Liver (tissue), 9 donors: ENCODE data around the gene RNF217. TPM values are rescaled to one million over a fixed set of nuclear protein-coding genes. Genes with fewer than 3 reads are reported as not detected.

ENCODE experiments used
- DNase-seq: peaks from one replicate; pipeline ENCODE4 v3.0.0-alpha.2; 2017; ENCODE audit warnings: low spot score
- H3K27ac ChIP-seq, 2 donors: one replicate each; pipeline ENCODE4 v1.7.0; 2013; ENCODE audit warnings: inconsistent platforms in 2 of 2, low read length in 2 of 2, control low read depth in 1 of 2, low read depth in 1 of 2, mild to moderate bottlenecking in 1 of 2
- H3K27me3 ChIP-seq, 4 donors: one replicate each; pipeline versions ENCODE4 v1.6.1 to v1.7.0; 2013; ENCODE audit warnings: low read length in 3 of 4, inconsistent platforms in 1 of 4, mild to moderate bottlenecking in 1 of 4, moderate library complexity in 1 of 4; ENCODE audit not compliant: control insufficient read depth in 4 of 4, insufficient read depth in 4 of 4
- H3K36me3 ChIP-seq, 4 donors: one replicate each; pipeline versions ENCODE4 v1.6.1 to v1.7.0; 2013; ENCODE audit warnings: low read length in 3 of 4, mild to moderate bottlenecking in 3 of 4, low read depth in 1 of 4, moderate library complexity in 1 of 4; ENCODE audit not compliant: control insufficient read depth in 4 of 4, insufficient read depth in 3 of 4
- H3K4me1 ChIP-seq, 4 donors: one replicate each; pipeline versions ENCODE4 v1.6.1 to v1.7.0; 2013; ENCODE audit warnings: low read length in 3 of 4, mild to moderate bottlenecking in 3 of 4, moderate library complexity in 1 of 4; ENCODE audit not compliant: control insufficient read depth in 4 of 4, insufficient read depth in 4 of 4
- H3K4me3 ChIP-seq, 3 donors: one replicate each; pipeline versions ENCODE4 v1.6.1 to v1.7.0; 2013; ENCODE audit warnings: low read length in 3 of 3, control low read depth in 1 of 3, low read depth in 1 of 3, mild to moderate bottlenecking in 1 of 3
- H3K9ac ChIP-seq, 2 donors: one replicate each; pipeline ENCODE4 v1.7.0; 2013; ENCODE audit warnings: low read length in 2 of 2, mild to moderate bottlenecking in 2 of 2, moderate library complexity in 2 of 2, control low read depth in 1 of 2, low read depth in 1 of 2
- H3K9me3 ChIP-seq, 4 donors: one replicate each; pipeline versions ENCODE4 v1.6.1 to v1.7.0; 2013; ENCODE audit warnings: low read length in 3 of 4; ENCODE audit not compliant: control insufficient read depth in 4 of 4
- EGR1 ChIP-seq, 2 donors: IDR thresholded peaks; 2 replicates each; pipeline ENCODE4 v1.6.1; 2016 to 2018; ENCODE audit warnings: antibody characterized with exemption in 2 of 2, low read depth in 2 of 2
- FOXA1 ChIP-seq: IDR thresholded peaks from 2 replicates; pipeline ENCODE4 v1.6.1; 2016; ENCODE audit warnings: antibody characterized with exemption
- FOXA2 ChIP-seq: IDR thresholded peaks from 2 replicates; pipeline ENCODE4 v1.6.1; 2016; ENCODE audit warnings: antibody characterized with exemption
- HNF4A ChIP-seq, 2 donors: conservative IDR thresholded peaks; 2 replicates each; pipeline ENCODE4 v1.6.1; 2016; ENCODE audit warnings: antibody characterized with exemption in 2 of 2, mild to moderate bottlenecking in 2 of 2
- HNF4G ChIP-seq: IDR thresholded peaks from 2 replicates; pipeline ENCODE4 v1.6.1; 2016; ENCODE audit warnings: antibody characterized with exemption
- RAD21 ChIP-seq, 2 donors: IDR thresholded peaks; 2 replicates each; pipeline ENCODE4 v1.6.1; 2016; ENCODE audit warnings: antibody characterized with exemption in 2 of 2, mild to moderate bottlenecking in 2 of 2
- RXRA ChIP-seq, 2 donors: IDR thresholded peaks; 2 replicates each; pipeline ENCODE4 v1.6.1; 2017 to 2018; ENCODE audit warnings: antibody characterized with exemption in 2 of 2, mild to moderate bottlenecking in 1 of 2
- SP1 ChIP-seq: IDR thresholded peaks from 2 replicates; pipeline ENCODE4 v1.6.1; 2018; ENCODE audit warnings: antibody characterized with exemption, mild to moderate bottlenecking
- TAF1 ChIP-seq: conservative IDR thresholded peaks from 2 replicates; pipeline ENCODE4 v1.6.1; 2016; ENCODE audit warnings: antibody characterized with exemption, mild to moderate bottlenecking
- WGBS: extraction: QIAGEN DNeasy Blood & Tissue Kit; methylation state at CpG from one replicate; pipeline ENCODE4 v1.1.7; 2013; 5-methylcytosine and 5-hydroxymethylcytosine counted together
- polyA plus RNA-seq, 2 donors: library from polyadenylated mRNA; stranded (reverse) in 1 of 2; unstranded in 1 of 2; fragments of 200-250 nt in 1 of 2; fragments of >200 nt in 1 of 2; fragmentation: Nextera tagmentation in 1 of 2; extraction: Ambion mirVana in 1 of 2; gene quantifications; one replicate each; pipeline versions ENCODE4 v1.2.1 to v1.2.3, GENCODE V29; 2013 to 2015
- total RNA-seq, 2 donors: library from RNA; depleted of rRNA; stranded (reverse); fragments of >200 nt; gene quantifications; one replicate each; pipeline ENCODE4 v1.2.3, GENCODE V29; 2014
- TF ChIP-seq, protein P1 (sequence below): IDR thresholded peaks from 2 replicates; pipeline ENCODE4 v1.6.1; 2016; ENCODE audit warnings: antibody characterized with exemption
- TF ChIP-seq, protein P2 (sequence below): IDR thresholded peaks from 2 replicates; pipeline ENCODE4 v1.6.1; 2016; ENCODE audit warnings: antibody characterized with exemption
- TF ChIP-seq, protein P3 (sequence below): IDR thresholded peaks from 2 replicates; pipeline ENCODE4 v1.6.1; 2016; ENCODE audit warnings: antibody characterized with exemption, mild to moderate bottlenecking
- TF ChIP-seq, protein P4 (sequence below): IDR thresholded peaks from 2 replicates; pipeline ENCODE4 v1.6.1; 2016; ENCODE audit warnings: antibody characterized with exemption
- donor health status: healthy.
- donor health status: healthy.
- donor health status: healthy.
- donor health status: healthy.
- donor health status: healthy.

The RNF217 gene
- total and polyA plus RNA-seq, 4 donors: 2.3 to 18.3 (median 4.1) TPM

DNA sequence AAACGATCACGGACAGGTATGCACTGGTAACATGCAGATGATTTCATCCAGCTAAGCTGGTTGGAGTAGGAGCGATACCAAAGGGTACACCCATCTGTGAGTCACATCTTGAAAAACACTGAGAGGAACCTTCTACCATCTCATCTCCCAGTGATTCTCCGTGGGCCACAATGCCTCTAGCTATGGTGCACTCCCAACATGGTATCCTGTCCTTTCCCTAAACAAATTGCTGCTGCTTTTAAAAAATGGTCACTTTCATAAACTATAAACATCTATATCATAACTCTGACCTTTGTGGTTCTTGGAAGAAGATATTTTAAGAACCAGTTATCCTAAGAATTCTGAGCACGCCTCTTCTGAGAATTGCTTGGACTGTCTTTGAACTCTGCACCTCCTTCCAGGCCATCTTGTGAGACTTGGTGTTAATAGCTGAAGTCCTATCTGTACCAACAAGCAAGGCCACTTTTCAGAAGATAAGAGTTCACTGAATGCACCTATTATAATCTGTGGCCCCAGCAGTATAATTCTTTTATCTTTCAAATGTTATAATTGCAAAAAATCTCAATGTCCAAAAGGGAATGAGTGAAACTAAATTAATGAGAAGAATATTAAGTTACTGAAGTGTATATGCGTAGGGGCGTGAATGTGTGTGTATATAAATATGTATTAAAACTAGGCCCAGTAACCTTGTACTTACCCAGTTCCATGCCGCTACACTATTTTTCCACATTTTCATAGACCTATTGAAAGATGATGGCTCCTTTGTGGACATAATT, 120.9 kb downstream of the RNF217 start:
- Histone ChIP-seq H3K27ac (no peak overlapping the region), H3K27me3 (no peaks in the 10 kb centered on the region), H3K36me3 (peaks cover 1 to 28% (median 6%) of the 10 kb centered on the region in 4 donors), H3K4me3 (no peak overlapping the region), H3K4me1 (no peaks in the 10 kb centered on the region), H3K9me3 (no peaks in the 10 kb centered on the region), H3K9ac (no peak overlapping the region)
- TF ChIP-seq, protein P1, sequence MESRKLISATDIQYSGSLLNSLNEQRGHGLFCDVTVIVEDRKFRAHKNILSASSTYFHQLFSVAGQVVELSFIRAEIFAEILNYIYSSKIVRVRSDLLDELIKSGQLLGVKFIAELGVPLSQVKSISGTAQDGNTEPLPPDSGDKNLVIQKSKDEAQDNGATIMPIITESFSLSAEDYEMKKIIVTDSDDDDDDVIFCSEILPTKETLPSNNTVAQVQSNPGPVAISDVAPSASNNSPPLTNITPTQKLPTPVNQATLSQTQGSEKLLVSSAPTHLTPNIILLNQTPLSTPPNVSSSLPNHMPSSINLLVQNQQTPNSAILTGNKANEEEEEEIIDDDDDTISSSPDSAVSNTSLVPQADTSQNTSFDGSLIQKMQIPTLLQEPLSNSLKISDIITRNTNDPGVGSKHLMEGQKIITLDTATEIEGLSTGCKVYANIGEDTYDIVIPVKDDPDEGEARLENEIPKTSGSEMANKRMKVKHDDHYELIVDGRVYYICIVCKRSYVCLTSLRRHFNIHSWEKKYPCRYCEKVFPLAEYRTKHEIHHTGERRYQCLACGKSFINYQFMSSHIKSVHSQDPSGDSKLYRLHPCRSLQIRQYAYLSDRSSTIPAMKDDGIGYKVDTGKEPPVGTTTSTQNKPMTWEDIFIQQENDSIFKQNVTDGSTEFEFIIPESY: no peak
- TF ChIP-seq RXRA (IDR thresholded peaks at IDR 0.05): no peak
- no peak for TF ChIP-seq EGR1 (IDR thresholded peaks at IDR 0.05; ENCODE audit: low read depth in 2 of 2)
- TF ChIP-seq, protein P2, sequence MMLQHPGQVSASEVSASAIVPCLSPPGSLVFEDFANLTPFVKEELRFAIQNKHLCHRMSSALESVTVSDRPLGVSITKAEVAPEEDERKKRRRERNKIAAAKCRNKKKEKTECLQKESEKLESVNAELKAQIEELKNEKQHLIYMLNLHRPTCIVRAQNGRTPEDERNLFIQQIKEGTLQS: no peak
- TF ChIP-seq FOXA1: no peak
- TF ChIP-seq, protein P3, sequence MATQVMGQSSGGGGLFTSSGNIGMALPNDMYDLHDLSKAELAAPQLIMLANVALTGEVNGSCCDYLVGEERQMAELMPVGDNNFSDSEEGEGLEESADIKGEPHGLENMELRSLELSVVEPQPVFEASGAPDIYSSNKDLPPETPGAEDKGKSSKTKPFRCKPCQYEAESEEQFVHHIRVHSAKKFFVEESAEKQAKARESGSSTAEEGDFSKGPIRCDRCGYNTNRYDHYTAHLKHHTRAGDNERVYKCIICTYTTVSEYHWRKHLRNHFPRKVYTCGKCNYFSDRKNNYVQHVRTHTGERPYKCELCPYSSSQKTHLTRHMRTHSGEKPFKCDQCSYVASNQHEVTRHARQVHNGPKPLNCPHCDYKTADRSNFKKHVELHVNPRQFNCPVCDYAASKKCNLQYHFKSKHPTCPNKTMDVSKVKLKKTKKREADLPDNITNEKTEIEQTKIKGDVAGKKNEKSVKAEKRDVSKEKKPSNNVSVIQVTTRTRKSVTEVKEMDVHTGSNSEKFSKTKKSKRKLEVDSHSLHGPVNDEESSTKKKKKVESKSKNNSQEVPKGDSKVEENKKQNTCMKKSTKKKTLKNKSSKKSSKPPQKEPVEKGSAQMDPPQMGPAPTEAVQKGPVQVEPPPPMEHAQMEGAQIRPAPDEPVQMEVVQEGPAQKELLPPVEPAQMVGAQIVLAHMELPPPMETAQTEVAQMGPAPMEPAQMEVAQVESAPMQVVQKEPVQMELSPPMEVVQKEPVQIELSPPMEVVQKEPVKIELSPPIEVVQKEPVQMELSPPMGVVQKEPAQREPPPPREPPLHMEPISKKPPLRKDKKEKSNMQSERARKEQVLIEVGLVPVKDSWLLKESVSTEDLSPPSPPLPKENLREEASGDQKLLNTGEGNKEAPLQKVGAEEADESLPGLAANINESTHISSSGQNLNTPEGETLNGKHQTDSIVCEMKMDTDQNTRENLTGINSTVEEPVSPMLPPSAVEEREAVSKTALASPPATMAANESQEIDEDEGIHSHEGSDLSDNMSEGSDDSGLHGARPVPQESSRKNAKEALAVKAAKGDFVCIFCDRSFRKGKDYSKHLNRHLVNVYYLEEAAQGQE: no peak
- TF ChIP-seq HNF4G: no peak
- no peak for TF ChIP-seq FOXA2
- TF ChIP-seq, protein P4, sequence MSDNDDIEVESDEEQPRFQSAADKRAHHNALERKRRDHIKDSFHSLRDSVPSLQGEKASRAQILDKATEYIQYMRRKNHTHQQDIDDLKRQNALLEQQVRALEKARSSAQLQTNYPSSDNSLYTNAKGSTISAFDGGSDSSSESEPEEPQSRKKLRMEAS: no peak
- no peak for TF ChIP-seq SP1
- no peak for TF ChIP-seq RAD21 (IDR thresholded peaks at IDR 0.05)
- TF ChIP-seq HNF4A (conservative IDR thresholded peaks at IDR 0.05): no peak
- WGBS: 95% methylated on average over 8 of the region's 8 CpGs
- no peak for DNase-seq

DNA sequence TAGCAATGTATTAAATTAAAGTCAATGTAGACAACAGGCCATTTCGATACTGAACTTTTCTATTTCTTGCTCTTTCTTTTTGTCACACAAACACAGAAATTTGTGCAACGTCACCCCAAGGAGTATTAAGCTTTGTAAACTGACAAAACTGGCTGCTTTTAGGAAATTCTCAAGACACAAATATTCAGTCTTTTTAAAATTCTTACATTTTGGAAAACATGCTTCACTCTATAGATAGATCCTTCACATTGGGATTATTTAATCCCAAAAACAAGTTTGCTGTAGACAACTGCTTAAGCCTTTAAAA, 121.4 kb downstream of the RNF217 start:
- Histone ChIP-seq H3K9me3 (no peaks in the 10 kb centered on the region), H3K4me1 (no peaks in the 10 kb centered on the region), H3K27ac (no peak overlapping the region), H3K9ac (no peak overlapping the region), H3K27me3 (no peaks in the 10 kb centered on the region), H3K36me3 (peaks cover 1 to 28% (median 5%) of the 10 kb centered on the region in 4 donors), H3K4me3 (no peak overlapping the region)
- TF ChIP-seq FOXA2: no peak
- no peak for TF ChIP-seq HNF4G
- TF ChIP-seq FOXA1: no peak
- TF ChIP-seq EGR1 (IDR thresholded peaks at IDR 0.05; ENCODE audit: low read depth in 2 of 2): no peak
- TF ChIP-seq TAF1: no peak
- 86% methylated on average over 2 of the region's 2 CpGs for WGBS
- DNase-seq: no peak
